Breast epithelium (tissue), 3 donors: ENCODE data around the gene CAMK2A.

Experiments used
- POLR2A ChIP-seq: fragments of 450-650 bp; IDR thresholded peaks from one replicate; pipeline ENCODE4 v1.6.1; 2016; ENCODE audit warnings: antibody characterized with exemption, mild to moderate bottlenecking, moderate library complexity
- TF ChIP-seq, protein P1 (sequence below), 3 donors: fragments of 450-650 bp; IDR thresholded peaks; one replicate each; pipeline ENCODE4 v1.5.1; 2016 to 2017; ENCODE audit warnings: antibody characterized with exemption in 3 of 3, mild to moderate bottlenecking in 3 of 3, moderate library complexity in 3 of 3

DNA sequence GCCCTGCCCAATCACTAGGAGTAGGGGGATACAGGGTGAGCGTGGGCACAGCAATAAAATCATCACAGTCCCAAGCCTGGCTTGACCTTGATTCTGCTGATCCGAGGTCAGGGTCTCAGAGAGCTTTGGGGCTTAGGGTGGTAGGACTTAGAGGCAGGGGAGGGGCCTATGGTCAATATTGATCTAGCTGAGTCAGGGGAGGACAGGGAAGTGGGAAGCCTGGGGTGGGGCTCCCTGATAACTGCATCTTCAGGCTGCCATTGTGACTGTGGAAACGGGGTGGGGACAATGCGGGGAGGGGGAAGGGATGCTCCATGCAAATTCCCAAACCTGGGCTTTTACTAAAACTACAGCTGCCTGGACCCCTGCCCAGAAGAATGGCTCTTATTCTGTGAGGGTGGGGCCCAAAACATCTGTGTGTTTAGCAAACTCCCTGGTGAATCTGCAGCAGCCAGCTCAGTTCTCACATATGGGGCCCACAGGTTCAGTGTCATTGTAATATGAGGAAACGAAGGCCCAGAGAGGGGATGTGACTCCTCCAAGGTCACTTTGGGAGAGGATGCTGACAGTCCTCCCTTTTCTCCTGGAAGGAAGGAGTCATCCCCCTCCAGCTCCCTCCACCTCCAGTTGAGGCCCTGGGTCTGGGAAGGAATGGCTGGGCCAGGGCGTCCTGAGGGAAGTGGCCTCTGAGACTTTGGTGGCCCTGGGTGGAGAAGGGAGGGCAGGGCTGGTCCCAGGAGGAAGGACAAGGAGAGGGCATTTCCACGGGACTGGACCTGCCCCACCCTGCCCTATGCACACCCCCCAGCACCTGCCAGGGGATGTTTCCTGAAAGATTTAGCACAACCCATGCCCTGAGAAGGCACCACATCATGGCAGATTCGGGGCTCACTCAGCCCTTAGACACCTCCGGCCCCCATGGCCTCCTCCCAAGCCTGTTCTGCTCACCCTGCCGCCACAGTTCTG is 73.3 kb downstream of the CAMK2A start:
- TF ChIP-seq, protein P1, sequence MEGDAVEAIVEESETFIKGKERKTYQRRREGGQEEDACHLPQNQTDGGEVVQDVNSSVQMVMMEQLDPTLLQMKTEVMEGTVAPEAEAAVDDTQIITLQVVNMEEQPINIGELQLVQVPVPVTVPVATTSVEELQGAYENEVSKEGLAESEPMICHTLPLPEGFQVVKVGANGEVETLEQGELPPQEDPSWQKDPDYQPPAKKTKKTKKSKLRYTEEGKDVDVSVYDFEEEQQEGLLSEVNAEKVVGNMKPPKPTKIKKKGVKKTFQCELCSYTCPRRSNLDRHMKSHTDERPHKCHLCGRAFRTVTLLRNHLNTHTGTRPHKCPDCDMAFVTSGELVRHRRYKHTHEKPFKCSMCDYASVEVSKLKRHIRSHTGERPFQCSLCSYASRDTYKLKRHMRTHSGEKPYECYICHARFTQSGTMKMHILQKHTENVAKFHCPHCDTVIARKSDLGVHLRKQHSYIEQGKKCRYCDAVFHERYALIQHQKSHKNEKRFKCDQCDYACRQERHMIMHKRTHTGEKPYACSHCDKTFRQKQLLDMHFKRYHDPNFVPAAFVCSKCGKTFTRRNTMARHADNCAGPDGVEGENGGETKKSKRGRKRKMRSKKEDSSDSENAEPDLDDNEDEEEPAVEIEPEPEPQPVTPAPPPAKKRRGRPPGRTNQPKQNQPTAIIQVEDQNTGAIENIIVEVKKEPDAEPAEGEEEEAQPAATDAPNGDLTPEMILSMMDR (IDR thresholded peaks at IDR 0.05): no peak
- no peak for TF ChIP-seq POLR2A
